Activated T-helper 1 cell treated with Interleukin-2 at 50 U/mL for 16 hours (primary cell): ENCODE data around the gene TRPV4.
A peak's percentile ranks its signal among the peaks of the same experiment; 100 is the strongest.

Experiments
- DNase-seq: peaks from one replicate; pipeline ENCODE4 v3.0.0-alpha.2; 2020; ENCODE audit warnings: low read depth

Gene TRPV4

GRCh38 chr12:109776624-109777023 lies 56.6 kb downstream of the TRPV4 start:
- DNase-seq: no peak

- peak; percentile 49 for DNase-seq
Measured at GRCh38 chr12:109775172-109775881, 57.9 kb downstream of the TRPV4 start.

DNA sequence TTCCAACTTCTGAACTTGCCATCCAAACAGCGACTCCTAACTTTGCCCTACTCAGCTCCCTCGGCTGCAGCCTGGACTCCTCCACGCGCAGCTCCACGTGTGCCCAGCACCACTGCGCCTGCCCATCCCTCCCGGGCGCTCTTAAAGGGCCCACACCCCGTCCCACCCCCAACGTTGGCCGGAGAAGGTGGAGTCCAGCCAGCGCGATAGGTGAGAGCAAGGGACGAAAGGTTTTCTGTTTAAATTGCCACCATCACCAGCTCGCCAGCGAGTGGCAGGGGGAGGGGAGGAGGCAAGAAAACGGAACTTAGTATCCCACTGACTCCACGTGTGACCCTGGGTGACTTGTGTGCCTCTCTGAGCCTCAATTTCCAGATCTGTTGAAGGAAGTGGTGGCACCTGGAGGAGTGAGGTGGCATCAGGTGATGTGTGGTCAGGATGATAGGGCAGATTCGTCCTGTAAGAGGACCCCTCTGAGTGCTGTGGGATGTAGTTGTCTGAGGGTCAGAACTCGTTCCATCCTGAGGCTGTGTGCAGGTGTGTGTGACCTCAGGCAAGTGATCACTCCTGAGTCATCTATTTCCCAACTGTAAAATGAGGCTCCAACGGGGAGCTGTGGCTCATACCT lies 59.7 kb downstream of the TRPV4 start:
- no peak for DNase-seq

- DNase-seq: no peak
Measured at GRCh38 chr12:109772622-109773321, 60.4 kb downstream of the TRPV4 start.

DNA sequence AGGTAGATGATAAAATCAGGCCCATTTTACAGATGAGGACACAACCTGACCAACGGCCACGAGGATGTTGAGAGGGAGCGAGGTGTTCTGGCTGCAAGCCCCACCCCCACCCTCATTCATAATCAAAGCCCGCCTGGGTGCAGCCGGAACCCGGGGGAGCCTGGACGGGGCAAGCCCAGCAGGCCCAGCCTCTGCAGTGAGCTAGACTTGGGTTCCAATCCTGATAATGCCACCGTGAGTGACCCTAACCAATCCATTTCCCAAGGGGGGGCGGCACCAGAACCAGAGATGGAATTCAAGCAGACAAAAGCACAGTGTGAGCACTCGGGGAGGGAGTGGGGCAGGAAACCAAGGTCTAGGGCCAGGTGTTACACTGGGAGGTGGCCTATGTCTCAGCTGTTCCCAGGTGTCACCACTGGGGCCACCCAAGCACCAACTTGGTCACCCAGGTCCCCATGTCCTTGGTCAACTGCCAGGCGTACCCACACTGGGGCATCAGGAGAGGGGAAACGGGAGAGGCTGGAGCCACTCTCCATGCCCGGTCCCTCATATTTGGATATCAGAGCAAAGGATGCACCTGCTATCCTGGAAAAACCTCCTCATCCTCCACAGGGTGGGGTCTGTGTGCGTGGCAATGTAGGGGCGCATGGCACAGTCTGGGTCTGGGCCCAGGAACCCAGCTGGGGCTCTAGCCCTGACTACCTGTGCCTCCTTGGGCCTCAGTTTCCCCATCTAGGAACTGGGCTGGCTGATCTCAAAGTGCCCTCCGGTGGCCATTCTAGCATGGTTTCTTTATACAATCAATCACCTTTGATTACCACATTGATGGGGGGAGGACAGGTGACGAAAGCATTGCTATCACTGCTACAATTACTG lies 61.2 kb downstream of the TRPV4 start:
- DNase-seq: no peak

- DNase-seq: no peak
Measured at GRCh38 chr12:109770861-109771670, 62.1 kb downstream of the TRPV4 start.

- DNase-seq: no peak
Measured at GRCh38 chr12:109770104-109770860, 62.9 kb downstream of the TRPV4 start.

GRCh38 chr12:109768901-109769670 lies 64.1 kb downstream of the TRPV4 start:
- no peak for DNase-seq

- no peak for DNase-seq
Measured at GRCh38 chr12:109767991-109768900, 65.0 kb downstream of the TRPV4 start.

DNA sequence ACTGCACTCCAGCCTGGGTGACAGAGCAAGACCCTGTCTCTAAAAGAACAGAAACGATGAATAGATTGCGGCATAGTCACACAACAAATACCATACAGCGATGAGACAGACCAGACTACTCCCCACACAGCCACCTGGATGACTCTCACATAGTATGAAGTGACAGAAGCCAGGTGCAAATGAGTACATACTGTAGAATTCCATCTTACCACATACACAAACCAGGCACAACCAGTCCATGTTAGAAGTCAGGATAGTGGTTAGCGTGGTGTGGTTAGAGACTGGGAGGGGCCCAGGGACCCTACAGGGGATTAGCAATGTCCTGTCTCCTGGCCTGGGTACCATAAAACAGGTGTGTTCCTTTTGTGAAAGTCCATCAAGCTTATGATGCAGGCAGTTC lies 65.7 kb downstream of the TRPV4 start:
- DNase-seq: no peak

DNA sequence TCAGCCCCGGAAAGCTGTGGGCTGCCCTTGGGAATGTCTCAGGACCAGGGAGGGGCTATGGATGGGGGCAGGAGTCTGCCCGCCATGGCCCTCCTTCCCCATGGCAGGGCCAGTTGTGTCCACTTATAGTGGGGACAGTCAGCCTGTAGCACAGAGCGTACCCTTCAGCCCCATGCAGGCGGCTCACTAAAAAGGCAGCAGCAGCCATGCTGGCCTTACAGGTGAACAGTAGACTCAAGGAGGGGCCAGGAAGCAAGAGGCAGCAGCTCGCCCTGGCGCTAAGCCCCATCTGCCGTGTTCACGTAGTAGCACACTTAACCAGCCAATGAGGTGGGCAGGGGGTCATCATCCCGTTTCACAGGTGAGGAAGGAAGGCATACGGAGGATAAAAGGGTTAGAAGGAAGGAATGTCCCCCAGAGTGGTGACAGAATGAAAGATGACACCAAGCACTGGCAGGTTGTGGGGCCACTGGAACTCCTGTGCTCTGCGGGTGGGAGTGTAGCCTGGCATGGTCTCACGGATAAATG lies 66.9 kb downstream of the TRPV4 start:
- DNase-seq: no peak

GRCh38 chr12:109765446-109765810 lies 67.8 kb downstream of the TRPV4 start:
- DNase-seq: no peak

GRCh38 chr12:109764776-109765445 lies 68.3 kb downstream of the TRPV4 start:
- no peak for DNase-seq

DNA sequence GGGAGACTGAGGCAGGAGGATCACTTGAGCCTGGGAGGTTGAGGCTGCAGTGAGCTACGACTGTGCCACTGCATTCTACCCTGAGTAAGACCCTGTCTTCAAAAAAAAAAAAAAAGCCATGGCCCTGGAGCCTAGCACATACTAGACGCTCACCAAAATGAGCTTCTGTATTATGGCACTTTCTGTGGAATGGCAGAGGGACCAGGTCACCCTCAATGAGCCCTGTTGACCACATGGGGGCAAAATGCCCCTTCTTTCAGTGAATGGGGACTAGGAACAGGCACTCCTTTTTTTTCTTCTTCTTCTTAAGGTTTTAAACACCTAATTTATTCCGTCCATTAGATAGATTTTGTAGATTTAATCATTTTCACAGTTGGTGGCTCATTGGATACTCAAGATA lies 69.1 kb downstream of the TRPV4 start:
- DNase-seq: no peak

GRCh38 chr12:109763201-109763841 lies 69.9 kb downstream of the TRPV4 start:
- DNase-seq: no peak

- DNase-seq: no peak
Measured at GRCh38 chr12:109762673-109763191, 70.5 kb downstream of the TRPV4 start.

- DNase-seq: no peak
Measured at GRCh38 chr12:109762071-109762672, 71.0 kb downstream of the TRPV4 start.
